GM13976 (cell line): ENCODE data around the gene THBS4.

Source experiments
- DNase-seq: peaks from one replicate; pipeline ENCODE4 v3.0.0; 2012; ENCODE audit warnings: low spot score
- in situ Hi-C: fragments of 300-500 bp; cut with MboI; formaldehyde crosslinking; loops from one replicate; pipeline ENCODE4 v1.12.0; 2022; ENCODE audit warnings: low sequenced_read_pairs, mixed read lengths, inconsistent platforms; ENCODE audit not compliant: unreplicated experiment
- TF ChIP-seq, protein P1 (sequence below): IDR thresholded peaks from 2 replicates; pipeline ENCODE4 v1.5.1; 2012; ENCODE audit warnings: borderline replicate concordance, mild to moderate bottlenecking; ENCODE audit not compliant: insufficient read depth; ENCODE audit errors: extremely low read depth, missing control alignments, control extremely low read depth

Gene THBS4

DNA sequence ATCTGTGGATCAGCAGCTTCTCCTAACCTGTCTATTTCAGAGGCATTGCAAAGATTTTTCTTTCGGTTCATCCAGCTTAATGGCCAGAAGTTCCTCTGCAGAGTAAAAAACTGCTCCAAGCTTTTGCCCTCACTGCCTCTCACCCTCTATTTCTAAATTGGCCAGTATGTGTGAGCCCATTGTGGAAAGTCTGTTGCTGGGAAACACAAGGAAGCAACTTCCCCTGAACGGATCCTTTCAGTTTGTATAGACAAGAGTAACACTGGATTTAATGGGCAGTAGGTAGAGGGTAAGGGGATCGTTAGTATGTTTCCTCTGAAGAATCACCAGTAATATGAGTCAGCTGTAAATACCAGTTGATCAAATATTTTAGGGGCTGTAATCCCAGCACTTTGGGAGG, 7.2 kb downstream of the THBS4 start:
- TF ChIP-seq, protein P1, sequence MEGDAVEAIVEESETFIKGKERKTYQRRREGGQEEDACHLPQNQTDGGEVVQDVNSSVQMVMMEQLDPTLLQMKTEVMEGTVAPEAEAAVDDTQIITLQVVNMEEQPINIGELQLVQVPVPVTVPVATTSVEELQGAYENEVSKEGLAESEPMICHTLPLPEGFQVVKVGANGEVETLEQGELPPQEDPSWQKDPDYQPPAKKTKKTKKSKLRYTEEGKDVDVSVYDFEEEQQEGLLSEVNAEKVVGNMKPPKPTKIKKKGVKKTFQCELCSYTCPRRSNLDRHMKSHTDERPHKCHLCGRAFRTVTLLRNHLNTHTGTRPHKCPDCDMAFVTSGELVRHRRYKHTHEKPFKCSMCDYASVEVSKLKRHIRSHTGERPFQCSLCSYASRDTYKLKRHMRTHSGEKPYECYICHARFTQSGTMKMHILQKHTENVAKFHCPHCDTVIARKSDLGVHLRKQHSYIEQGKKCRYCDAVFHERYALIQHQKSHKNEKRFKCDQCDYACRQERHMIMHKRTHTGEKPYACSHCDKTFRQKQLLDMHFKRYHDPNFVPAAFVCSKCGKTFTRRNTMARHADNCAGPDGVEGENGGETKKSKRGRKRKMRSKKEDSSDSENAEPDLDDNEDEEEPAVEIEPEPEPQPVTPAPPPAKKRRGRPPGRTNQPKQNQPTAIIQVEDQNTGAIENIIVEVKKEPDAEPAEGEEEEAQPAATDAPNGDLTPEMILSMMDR = no peak
- in situ Hi-C loops = no loop called here
- no peak for DNase-seq

DNA sequence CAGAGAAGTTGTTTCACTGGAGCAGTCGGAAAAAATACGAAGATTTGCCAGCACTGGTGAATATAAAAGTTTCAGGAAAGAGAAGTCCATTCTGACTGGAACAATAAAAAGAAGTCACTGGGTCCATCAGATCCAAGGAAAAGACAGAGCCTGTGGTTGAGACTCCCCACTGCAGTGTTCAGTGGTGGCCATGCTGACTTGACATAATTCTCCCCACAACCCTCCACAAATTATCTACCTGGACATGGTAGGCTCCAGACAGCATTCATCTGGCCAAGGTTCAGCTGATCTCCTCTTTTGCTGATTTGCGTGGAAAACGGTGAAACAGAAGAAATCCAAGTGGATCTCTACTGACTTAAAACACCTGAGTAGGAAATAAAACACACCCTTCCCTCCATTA, 8.0 kb downstream of the THBS4 start:
- TF ChIP-seq, protein P1 = no peak
- in situ Hi-C loops = no loop called here
- no peak for DNase-seq

DNA sequence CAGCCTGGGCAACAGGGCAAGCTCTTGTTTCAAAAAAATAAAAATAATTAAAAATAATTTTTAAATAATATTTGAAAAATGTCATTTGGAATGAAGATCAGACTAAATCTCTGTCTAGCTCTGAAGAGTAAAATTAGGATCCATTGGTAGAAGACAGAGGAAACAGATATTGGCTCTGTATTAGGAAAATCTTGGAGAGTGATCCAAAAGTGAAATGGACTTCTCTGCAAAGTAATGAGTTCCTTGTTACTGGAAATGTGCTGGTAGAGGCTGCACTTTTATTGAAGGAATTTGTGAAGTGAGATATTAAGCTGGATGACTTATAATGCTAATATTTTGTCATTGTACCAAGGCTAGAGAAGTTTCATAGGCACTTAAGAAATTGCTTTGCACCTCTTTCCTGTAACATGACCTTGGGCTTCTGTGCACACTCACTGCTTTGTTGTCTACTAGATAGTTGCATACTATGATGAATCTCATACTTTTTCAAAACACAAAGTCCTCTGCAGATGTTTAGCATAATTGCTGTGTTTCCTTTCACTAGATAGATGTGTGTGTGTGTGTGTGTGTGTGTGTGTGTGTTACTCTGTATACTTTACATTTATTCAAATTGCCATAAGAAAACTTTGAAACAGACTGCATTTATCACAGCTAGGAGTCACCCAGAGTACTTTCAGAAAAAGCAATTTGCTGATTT, 13.1 kb downstream of the THBS4 start:
- TF ChIP-seq, protein P1 = no peak
- DNase-seq = no peak
- in situ Hi-C loops = no loop called here

DNA sequence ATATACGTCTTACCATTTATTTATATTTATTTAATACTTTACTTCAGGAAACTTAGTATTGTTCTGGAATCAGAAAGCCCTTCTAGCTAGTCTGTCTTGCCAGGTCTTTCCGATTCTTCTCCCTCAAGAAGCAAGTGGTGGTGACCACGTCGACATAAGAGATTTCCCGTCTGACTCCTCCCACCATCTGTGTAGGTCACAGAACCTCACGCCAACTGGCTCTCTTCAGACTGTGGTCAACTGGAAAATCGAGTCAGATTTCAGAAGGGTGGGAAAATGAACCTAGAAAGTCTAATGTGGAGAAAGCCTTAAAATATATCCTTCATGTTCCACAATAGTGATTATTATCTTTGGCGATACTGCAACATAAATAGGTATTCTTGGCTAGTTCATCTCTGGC, 17.3 kb downstream of the THBS4 start:
- in situ Hi-C loops = no loop called here
- TF ChIP-seq, protein P1 = no peak
- DNase-seq = no peak

DNA sequence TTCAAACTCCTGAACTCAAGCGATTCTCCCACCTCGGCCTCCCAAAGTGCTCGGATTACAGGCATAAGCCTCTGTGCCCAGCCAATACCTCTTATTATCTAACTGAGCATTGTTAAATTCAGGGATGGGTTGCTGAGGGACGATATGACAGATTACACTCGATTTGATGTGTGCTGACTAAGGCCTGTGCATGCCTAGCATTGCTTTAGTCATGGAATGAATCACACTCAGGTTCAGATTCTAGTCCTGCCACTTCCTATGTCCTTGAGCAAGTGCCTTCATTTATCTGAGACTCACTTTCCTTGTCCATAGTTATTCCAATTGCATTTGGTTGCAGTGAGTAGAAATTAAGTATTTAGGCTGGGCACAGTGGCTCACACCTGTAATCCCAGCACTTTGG, 19.5 kb downstream of the THBS4 start:
- in situ Hi-C loops = no loop called here
- DNase-seq = no peak
- TF ChIP-seq, protein P1 = no peak

DNA sequence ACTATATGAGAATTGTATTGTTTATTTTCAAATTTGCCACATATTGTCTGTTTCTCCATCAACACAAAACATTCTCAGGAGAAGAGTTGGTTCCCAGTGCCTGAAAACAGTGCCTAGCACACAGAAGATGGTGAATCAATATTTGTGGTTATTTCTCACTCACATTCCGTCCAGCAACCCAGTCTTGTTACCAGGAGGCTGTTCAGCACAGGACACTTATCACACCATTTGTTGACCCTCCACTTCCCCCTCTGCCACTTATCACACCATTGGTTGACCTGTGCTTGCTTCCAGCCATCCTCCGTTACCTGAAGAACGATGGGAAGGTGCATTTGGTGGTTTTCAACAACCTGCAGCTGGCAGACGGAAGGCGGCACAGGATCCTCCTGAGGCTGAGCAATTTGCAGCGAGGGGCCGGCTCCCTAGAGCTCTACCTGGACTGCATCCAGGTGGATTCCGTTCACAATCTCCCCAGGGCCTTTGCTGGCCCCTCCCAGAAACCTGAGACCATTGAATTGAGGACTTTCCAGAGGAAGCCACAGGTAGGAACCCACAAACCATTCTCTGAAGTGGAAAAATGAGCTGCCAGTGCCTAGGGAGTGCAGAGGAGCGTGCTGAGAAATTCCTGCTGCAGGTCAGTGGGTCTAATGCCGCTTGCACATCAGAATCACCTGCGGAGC, 20.5 kb downstream of the THBS4 start:
- in situ Hi-C loops = no loop called here
- no peak for DNase-seq
- TF ChIP-seq, protein P1 = no peak
